ENCODE results near the gene RPIA.

GRCh38 chr2:88696611-88697010 is 5.1 kb downstream of the RPIA start:
- TF ChIP-seq CTCF (conservative IDR thresholded peaks at IDR 0.05 in 1 of 2, IDR thresholded peaks at IDR 0.05 in 1 of 2; ENCODE audit: extremely low read depth in 1 of 2, insufficient read depth in 1 of 2, low read depth in 1 of 2, low read length in 2 of 2) (no peak), EZH2 (IDR thresholded peaks at IDR 0.05; ENCODE audit: borderline replicate concordance, low read length) (no peak)
